ENCODE results near the gene CCNA2.

DNA sequence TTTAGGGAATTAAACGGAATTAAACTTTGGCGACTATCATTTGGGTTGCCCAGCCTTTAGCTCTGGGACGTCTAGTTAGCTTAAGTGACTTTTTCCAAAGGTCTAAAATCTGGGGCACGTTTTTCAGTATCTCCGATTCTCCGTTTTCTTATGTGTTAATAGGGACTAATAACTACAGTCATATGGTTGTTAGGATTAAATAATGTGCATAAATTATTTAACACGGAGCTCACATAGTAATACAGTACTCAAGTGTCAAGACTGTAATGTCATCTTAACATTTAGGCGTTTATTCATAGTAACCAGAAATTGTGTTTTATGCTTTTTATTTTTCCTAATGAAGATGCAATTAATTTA is 466 bp upstream of the CCNA2 start:
- TF ChIP-seq, protein P1, sequence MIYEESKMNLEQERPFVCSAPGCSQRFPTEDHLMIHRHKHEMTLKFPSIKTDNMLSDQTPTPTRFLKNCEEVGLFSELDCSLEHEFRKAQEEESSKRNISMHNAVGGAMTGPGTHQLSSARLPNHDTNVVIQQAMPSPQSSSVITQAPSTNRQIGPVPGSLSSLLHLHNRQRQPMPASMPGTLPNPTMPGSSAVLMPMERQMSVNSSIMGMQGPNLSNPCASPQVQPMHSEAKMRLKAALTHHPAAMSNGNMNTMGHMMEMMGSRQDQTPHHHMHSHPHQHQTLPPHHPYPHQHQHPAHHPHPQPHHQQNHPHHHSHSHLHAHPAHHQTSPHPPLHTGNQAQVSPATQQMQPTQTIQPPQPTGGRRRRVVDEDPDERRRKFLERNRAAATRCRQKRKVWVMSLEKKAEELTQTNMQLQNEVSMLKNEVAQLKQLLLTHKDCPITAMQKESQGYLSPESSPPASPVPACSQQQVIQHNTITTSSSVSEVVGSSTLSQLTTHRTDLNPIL (CRISPR knock-in tag; IDR thresholded peaks at IDR 0.05; ENCODE audit: low read depth): no peak
- TF ChIP-seq RARB (CRISPR knock-in tag; IDR thresholded peaks at IDR 0.05) (no peak), BACH2 (CRISPR knock-in tag; IDR thresholded peaks at IDR 0.05; ENCODE audit: borderline replicate concordance) (no peak), ZNF8 (CRISPR knock-in tag; IDR thresholded peaks at IDR 0.05) (no peak), ZFP3 (CRISPR knock-in tag; IDR thresholded peaks at IDR 0.05) (no peak), ZNF565 (CRISPR knock-in tag; conservative IDR thresholded peaks at IDR 0.05; ENCODE audit: low read depth) (no peak), CSDC2 (CRISPR knock-in tag; IDR thresholded peaks at IDR 0.05) (no peak)
- TF ChIP-seq, protein P2, sequence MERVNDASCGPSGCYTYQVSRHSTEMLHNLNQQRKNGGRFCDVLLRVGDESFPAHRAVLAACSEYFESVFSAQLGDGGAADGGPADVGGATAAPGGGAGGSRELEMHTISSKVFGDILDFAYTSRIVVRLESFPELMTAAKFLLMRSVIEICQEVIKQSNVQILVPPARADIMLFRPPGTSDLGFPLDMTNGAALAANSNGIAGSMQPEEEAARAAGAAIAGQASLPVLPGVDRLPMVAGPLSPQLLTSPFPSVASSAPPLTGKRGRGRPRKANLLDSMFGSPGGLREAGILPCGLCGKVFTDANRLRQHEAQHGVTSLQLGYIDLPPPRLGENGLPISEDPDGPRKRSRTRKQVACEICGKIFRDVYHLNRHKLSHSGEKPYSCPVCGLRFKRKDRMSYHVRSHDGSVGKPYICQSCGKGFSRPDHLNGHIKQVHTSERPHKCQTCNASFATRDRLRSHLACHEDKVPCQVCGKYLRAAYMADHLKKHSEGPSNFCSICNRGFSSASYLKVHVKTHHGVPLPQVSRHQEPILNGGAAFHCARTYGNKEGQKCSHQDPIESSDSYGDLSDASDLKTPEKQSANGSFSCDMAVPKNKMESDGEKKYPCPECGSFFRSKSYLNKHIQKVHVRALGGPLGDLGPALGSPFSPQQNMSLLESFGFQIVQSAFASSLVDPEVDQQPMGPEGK (CRISPR knock-in tag; IDR thresholded peaks at IDR 0.05; ENCODE audit: borderline replicate concordance): no peak
- TF ChIP-seq, protein P3, sequence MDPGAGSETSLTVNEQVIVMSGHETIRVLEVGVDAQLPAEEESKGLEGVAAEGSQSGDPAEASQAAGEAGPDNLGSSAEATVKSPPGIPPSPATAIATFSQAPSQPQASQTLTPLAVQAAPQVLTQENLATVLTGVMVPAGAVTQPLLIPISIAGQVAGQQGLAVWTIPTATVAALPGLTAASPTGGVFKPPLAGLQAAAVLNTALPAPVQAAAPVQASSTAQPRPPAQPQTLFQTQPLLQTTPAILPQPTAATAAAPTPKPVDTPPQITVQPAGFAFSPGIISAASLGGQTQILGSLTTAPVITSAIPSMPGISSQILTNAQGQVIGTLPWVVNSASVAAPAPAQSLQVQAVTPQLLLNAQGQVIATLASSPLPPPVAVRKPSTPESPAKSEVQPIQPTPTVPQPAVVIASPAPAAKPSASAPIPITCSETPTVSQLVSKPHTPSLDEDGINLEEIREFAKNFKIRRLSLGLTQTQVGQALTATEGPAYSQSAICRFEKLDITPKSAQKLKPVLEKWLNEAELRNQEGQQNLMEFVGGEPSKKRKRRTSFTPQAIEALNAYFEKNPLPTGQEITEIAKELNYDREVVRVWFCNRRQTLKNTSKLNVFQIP (CRISPR knock-in tag; IDR thresholded peaks at IDR 0.05; ENCODE audit: borderline replicate concordance, low read depth): no peak

All from SK-N-SH treated with all-trans-retinoic acid at 6 μM for 48 hours (cell line).